ENCODE results near the gene ARHGAP15. TPM values are rescaled to one million over a fixed set of nuclear protein-coding genes. Genes with fewer than 3 reads are reported as not detected.

ARHGAP15 gene
- total RNA-seq, 1 donor from 2014 or later: 9.1 TPM

GRCh38 chr2:143594161-143594560, 464.9 kb downstream of the ARHGAP15 start:
- no peak for DNase-seq (ENCODE audit: extremely low spot score in 2 of 2)

GRCh38 chr2:143594745-143595144, 465.5 kb downstream of the ARHGAP15 start:
- Histone ChIP-seq H3K27me3 (no peaks in the 10 kb centered on the region), H3K9me3 (no peaks in the 10 kb centered on the region)
- intact Hi-C loops (cut with DNase I): no loop called here

More at GRCh38 chr2:143594161-143594560, 464.9 kb downstream of the ARHGAP15 start:
- Histone ChIP-seq H3K27ac (no peak overlapping the region), H3K9me3 (no peaks in the 10 kb centered on the region), H3K4me3 (no peak overlapping the region), H3K4me1 (no peaks in the 10 kb centered on the region), H3K27me3 (no peaks in the 10 kb centered on the region), H3K36me3 (no peaks in the 10 kb centered on the region)
- no peak for TF ChIP-seq CTCF (IDR thresholded peaks at IDR 0.05)
- TF ChIP-seq POLR2A (IDR thresholded peaks at IDR 0.05): no peak
- TF ChIP-seq POLR2AphosphoS5 (IDR thresholded peaks at IDR 0.05; ENCODE audit: insufficient read depth in 1 of 2, low read depth in 1 of 2): no peak
- intact Hi-C loops (cut with DNase I): no loop called here

GRCh38 chr2:143600116-143600515, 470.9 kb downstream of the ARHGAP15 start:
- Histone ChIP-seq H3K27me3 (no peaks in the 10 kb centered on the region), H3K4me1 (no peaks in the 10 kb centered on the region), H3K4me3 (no peak overlapping the region), H3K36me3 (no peaks in the 10 kb centered on the region), H3K9me3 (no peaks in the 10 kb centered on the region), H3K27ac (no peak overlapping the region)
- TF ChIP-seq POLR2A (IDR thresholded peaks at IDR 0.05): no peak
- no peak for TF ChIP-seq POLR2AphosphoS5 (IDR thresholded peaks at IDR 0.05; ENCODE audit: insufficient read depth in 1 of 2, low read depth in 1 of 2)
- no peak for TF ChIP-seq CTCF (IDR thresholded peaks at IDR 0.05)
- DNase-seq (ENCODE audit: extremely low spot score in 2 of 2): no peak
- intact Hi-C loops (cut with DNase I): no loop called here

More at GRCh38 chr2:143594745-143595144, 465.5 kb downstream of the ARHGAP15 start:
- Histone ChIP-seq H3K36me3 (no peaks in the 10 kb centered on the region), H3K4me3 (no peak overlapping the region), H3K4me1 (no peaks in the 10 kb centered on the region), H3K27ac (no peak overlapping the region)
- TF ChIP-seq POLR2A (IDR thresholded peaks at IDR 0.05) (no peak), CTCF (IDR thresholded peaks at IDR 0.05) (no peak)
- DNase-seq (ENCODE audit: extremely low spot score in 2 of 2): no peak

GRCh38 chr2:143601828-143602227, 472.6 kb downstream of the ARHGAP15 start:
- no peaks in the 10 kb centered on the region for H3K9me3 ChIP-seq
- DNase-seq (ENCODE audit: extremely low spot score in 2 of 2): no peak
- no peaks in the 10 kb centered on the region for H3K27me3 ChIP-seq
- H3K27ac ChIP-seq: no peak overlapping the region
- no peak overlapping the region for H3K4me3 ChIP-seq
- intact Hi-C loops (cut with DNase I): no loop called here
- no peaks in the 10 kb centered on the region for H3K4me1 ChIP-seq
- TF ChIP-seq POLR2A (IDR thresholded peaks at IDR 0.05) (no peak), POLR2AphosphoS5 (IDR thresholded peaks at IDR 0.05; ENCODE audit: insufficient read depth in 1 of 2, low read depth in 1 of 2) (no peak), CTCF (IDR thresholded peaks at IDR 0.05) (no peak)
- H3K36me3 ChIP-seq: no peaks in the 10 kb centered on the region

GRCh38 chr2:143603035-143603655, 473.9 kb downstream of the ARHGAP15 start:
- H3K27me3 ChIP-seq: no peaks in the 10 kb centered on the region
- no peaks in the 10 kb centered on the region for H3K4me1 ChIP-seq
- DNase-seq (ENCODE audit: extremely low spot score in 2 of 2): no peak
- no peak for TF ChIP-seq POLR2AphosphoS5 (IDR thresholded peaks at IDR 0.05; ENCODE audit: insufficient read depth in 1 of 2, low read depth in 1 of 2)
- no peak for TF ChIP-seq CTCF (IDR thresholded peaks at IDR 0.05)
- TF ChIP-seq POLR2A (IDR thresholded peaks at IDR 0.05): no peak
- no peak overlapping the region for H3K27ac ChIP-seq
- no peaks in the 10 kb centered on the region for H3K9me3 ChIP-seq
- intact Hi-C loops (cut with DNase I): no loop called here
- H3K36me3 ChIP-seq: no peaks in the 10 kb centered on the region
- no peak overlapping the region for H3K4me3 ChIP-seq

Data from vagina (tissue), 2 donors.